ENCODE data around the gene STK32B. TPM values are rescaled to one million over a fixed set of nuclear protein-coding genes. Genes with fewer than 3 reads are reported as not detected.

The STK32B gene
- total and polyA plus RNA-seq, 8 donors, result 0.55 to 6.6 (median 1.6) TPM

DNA sequence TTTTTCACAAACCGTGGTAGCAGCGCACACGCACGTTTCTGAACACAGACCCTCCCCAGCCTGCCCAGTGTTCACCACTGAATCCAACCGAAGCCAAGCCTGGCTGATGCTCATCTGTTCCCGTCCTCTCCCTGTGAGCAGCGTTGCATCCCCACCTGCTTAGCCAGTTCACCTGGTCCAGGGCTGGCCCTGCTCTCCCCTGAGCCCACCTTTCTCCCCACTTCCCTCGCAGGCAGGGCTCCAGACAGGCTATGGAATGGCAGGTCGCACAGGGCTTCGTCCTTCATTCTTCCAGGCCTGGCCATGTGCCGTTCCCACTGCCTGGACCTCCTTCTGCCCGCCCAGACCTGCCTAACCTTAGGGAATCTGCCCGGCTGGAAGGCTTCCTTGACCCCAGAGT is 410.2 kb downstream of the STK32B start:
- intact Hi-C loops (cut with DNase I), result no loop called here
- H3K27ac ChIP-seq, result no peak overlapping the region
- no peak overlapping the region for H3K4me3 ChIP-seq
- no peaks in the 10 kb centered on the region for H3K4me1 ChIP-seq
- no peak for DNase-seq
- no peaks in the 10 kb centered on the region for H3K36me3 ChIP-seq
- no peaks in the 10 kb centered on the region for H3K9me3 ChIP-seq
- ATAC-seq, result no peak
- FAIRE-seq, result no peak
- WGBS, 2 donors, result 60 to 72% methylated on average over 13 of the region's 13 CpGs
- H3K27me3 ChIP-seq, result no peaks in the 10 kb centered on the region
- TF ChIP-seq, protein P1, sequence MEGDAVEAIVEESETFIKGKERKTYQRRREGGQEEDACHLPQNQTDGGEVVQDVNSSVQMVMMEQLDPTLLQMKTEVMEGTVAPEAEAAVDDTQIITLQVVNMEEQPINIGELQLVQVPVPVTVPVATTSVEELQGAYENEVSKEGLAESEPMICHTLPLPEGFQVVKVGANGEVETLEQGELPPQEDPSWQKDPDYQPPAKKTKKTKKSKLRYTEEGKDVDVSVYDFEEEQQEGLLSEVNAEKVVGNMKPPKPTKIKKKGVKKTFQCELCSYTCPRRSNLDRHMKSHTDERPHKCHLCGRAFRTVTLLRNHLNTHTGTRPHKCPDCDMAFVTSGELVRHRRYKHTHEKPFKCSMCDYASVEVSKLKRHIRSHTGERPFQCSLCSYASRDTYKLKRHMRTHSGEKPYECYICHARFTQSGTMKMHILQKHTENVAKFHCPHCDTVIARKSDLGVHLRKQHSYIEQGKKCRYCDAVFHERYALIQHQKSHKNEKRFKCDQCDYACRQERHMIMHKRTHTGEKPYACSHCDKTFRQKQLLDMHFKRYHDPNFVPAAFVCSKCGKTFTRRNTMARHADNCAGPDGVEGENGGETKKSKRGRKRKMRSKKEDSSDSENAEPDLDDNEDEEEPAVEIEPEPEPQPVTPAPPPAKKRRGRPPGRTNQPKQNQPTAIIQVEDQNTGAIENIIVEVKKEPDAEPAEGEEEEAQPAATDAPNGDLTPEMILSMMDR (IDR thresholded peaks at IDR 0.05), result no peak

DNA sequence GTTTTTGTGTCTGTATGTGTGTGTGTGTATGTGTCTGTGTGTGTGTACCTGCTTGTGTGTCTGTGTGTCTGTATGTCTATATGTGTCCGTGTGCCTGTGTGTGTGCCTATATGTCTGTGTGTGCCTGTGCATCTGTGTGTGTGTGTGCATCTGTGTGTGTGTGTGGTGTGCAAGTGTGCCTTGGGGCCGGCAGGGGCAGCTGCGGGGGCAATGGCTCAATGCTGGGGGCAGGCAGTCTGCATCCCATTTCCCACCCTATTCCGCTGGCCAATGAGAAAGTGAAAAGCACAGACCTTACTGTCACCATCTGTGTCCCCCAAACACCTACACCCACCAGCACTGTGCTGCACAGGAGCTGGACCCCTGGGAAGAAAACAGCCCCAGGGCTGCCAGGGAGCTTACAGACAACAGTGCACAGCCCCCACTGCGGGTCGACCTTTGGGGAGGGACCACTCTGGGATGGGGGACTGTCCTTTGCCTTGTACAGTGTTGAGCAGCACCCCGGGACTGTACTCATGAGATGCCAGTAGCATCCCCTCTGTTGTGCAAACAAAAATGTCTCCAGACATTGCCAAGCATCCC is 411.1 kb downstream of the STK32B start:
- intact Hi-C loops (cut with DNase I), result no loop called here
- Histone ChIP-seq H3K27me3 (no peaks in the 10 kb centered on the region), H3K27ac (no peak overlapping the region), H3K36me3 (no peaks in the 10 kb centered on the region), H3K9me3 (no peaks in the 10 kb centered on the region), H3K4me3 (no peak overlapping the region), H3K4me1 (no peaks in the 10 kb centered on the region)
- TF ChIP-seq, protein P1 (IDR thresholded peaks at IDR 0.05), result no peak
- ATAC-seq (no peak), DNase-seq (no peak), FAIRE-seq (no peak)
- WGBS, 2 donors, result 52 to 71% methylated on average over 7 of the region's 7 CpGs

DNA sequence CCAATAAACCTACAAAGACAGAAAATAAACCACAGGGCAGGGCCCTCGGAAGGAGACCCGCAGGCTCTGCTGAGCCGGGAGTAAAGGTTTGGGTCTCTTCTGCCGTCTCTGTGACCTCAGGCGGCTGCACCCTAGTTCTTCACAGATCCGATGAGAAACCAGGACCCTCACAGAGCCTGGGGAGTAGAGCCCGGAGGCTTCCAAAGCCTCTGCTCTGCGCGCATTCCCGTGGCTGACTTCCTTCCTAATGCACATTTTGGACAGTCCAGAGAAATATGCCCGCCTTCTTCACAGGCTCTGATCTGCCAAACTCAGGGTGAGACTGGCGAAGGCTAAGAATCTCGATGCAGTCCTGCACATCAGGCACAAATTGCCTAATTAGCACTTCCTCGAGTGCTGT is 411.6 kb downstream of the STK32B start:
- no peak for FAIRE-seq
- intact Hi-C loops (cut with DNase I), result no loop called here
- TF ChIP-seq, protein P1 (IDR thresholded peaks at IDR 0.05), result no peak
- no peak for DNase-seq
- Histone ChIP-seq H3K36me3 (no peaks in the 10 kb centered on the region), H3K9me3 (no peaks in the 10 kb centered on the region), H3K27ac (no peak overlapping the region), H3K4me3 (no peak overlapping the region), H3K4me1 (no peaks in the 10 kb centered on the region), H3K27me3 (no peaks in the 10 kb centered on the region)
- no peak for ATAC-seq
- 64 to 69% methylated on average over 14 of the region's 14 CpGs for WGBS, 2 donors

GRCh38 chr4:5463361-5463760 is 412.1 kb downstream of the STK32B start:
- DNase-seq (no peak), ATAC-seq (no peak), FAIRE-seq (no peak)
- H3K27me3 ChIP-seq, result no peaks in the 10 kb centered on the region
- H3K27ac ChIP-seq, result no peak overlapping the region
- intact Hi-C loops (cut with DNase I), result no loop called here
- TF ChIP-seq, protein P1 (IDR thresholded peaks at IDR 0.05), result no peak
- WGBS, 2 donors, result 61 to 85% methylated on average over 1 of the region's 1 CpG
- H3K4me3 ChIP-seq, result no peak overlapping the region
- no peaks in the 10 kb centered on the region for H3K9me3 ChIP-seq
- no peaks in the 10 kb centered on the region for H3K36me3 ChIP-seq
- H3K4me1 ChIP-seq, result no peaks in the 10 kb centered on the region

DNA sequence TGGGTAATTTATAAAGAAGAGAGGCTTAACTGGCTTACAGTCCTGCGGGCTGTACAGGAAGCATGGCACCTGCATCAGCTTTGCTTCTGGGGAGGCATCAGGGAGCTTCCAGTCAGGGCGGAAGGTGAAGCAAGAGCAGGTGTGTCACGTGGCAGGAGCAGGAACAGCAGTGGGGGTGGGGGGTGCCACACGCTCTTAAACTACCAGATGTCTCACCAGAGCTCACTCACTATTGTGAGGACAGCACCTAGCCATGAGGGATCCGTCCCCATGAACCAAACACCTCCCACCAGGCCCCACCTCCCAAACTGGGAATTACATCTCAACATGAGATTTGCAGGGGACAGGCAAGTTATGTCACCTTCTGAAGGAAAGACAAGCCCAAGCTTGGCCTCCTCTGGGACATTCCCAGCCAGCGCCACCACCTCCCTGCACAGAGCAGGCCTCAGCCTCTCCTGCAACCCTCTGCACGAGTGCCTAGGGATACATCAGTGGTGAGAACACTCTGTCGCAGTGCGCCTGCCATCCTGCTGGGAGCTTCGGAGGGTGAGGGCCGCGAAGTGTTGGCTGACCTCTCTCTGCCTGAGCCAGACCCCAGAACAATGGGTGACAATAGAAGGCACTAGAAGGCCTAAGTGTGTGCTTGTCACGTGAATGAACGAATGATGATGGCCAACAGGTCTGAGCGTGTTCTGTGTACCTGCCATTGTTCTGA is 412.8 kb downstream of the STK32B start:
- ATAC-seq (no peak), DNase-seq (no peak), FAIRE-seq (no peak)
- H3K27ac ChIP-seq, result no peak overlapping the region
- intact Hi-C loops (cut with DNase I), result no loop called here
- H3K9me3 ChIP-seq, result no peaks in the 10 kb centered on the region
- H3K27me3 ChIP-seq, result no peaks in the 10 kb centered on the region
- 87 to 88% methylated on average over 15 of the region's 15 CpGs for WGBS, 2 donors
- TF ChIP-seq, protein P1 (IDR thresholded peaks at IDR 0.05), result no peak
- no peaks in the 10 kb centered on the region for H3K36me3 ChIP-seq
- no peak overlapping the region for H3K4me3 ChIP-seq
- no peaks in the 10 kb centered on the region for H3K4me1 ChIP-seq
